ENCODE data around the gene ZSWIM3. TPM values are rescaled to one million over a fixed set of nuclear protein-coding genes. Genes with fewer than 3 reads are reported as not detected.
"Not testable (repeated sequence)": the region's sequence is repeated elsewhere in the genome, so short reads cannot be mapped to it uniquely, and the experiment has no call there.

ZSWIM3 gene
- total RNA-seq, 4 donors from 2014 or later = 2.2 to 4.5 (median 3.9) TPM

GRCh38 chr20:45897692-45898091, 40.3 kb downstream of the ZSWIM3 start:
- no peak for DNase-seq
- peaks cover 6 to 9% of the 10 kb centered on the region in 2 donors for H3K36me3 ChIP-seq
- H3K9me3 ChIP-seq = no peaks in the 10 kb centered on the region
- 94 to 100% methylated on average over 5 to 7 of the region's 7 CpGs for WGBS, 2 donors
- H3K27me3 ChIP-seq = no peaks in the 10 kb centered on the region
- no peak overlapping the region for H3K4me3 ChIP-seq (replicated peaks in 1 of 3)
- TF ChIP-seq CTCF (IDR thresholded peaks at IDR 0.05) (no peak), POLR2A (IDR thresholded peaks at IDR 0.05) (no peak)
- intact Hi-C loops (cut with DNase I) = no loop called here
- H3K27ac ChIP-seq = no peak overlapping the region
- no peaks in the 10 kb centered on the region for H3K4me1 ChIP-seq

- DNase-seq = no peak
- Histone ChIP-seq H3K9me3 (no peaks in the 10 kb centered on the region), H3K27me3 (no peaks in the 10 kb centered on the region), H3K4me1 (no peaks in the 10 kb centered on the region), H3K27ac (no peak overlapping the region), H3K36me3 (peaks cover 6 to 9% of the 10 kb centered on the region in 2 donors), H3K4me3 (replicated peaks in 1 of 3) (no peak overlapping the region)
- WGBS, 2 donors = 85% methylated on average over 9 to 12 of the region's 12 CpGs
- intact Hi-C loops (cut with DNase I) = no loop called here
- TF ChIP-seq CTCF (IDR thresholded peaks at IDR 0.05) = no peak
- no peak for TF ChIP-seq POLR2A (IDR thresholded peaks at IDR 0.05)
Measured at GRCh38 chr20:45898285-45898684, 40.9 kb downstream of the ZSWIM3 start.

GRCh38 chr20:45899046-45899835, 41.8 kb downstream of the ZSWIM3 start:
- H3K4me1 ChIP-seq = no peaks in the 10 kb centered on the region
- no peak for TF ChIP-seq POLR2A (IDR thresholded peaks at IDR 0.05)
- no peak for TF ChIP-seq CTCF (IDR thresholded peaks at IDR 0.05)
- no peaks in the 10 kb centered on the region for H3K27me3 ChIP-seq
- no peak for DNase-seq
- H3K27ac ChIP-seq = no peak overlapping the region
- no peaks in the 10 kb centered on the region for H3K9me3 ChIP-seq
- no peak overlapping the region for H3K4me3 ChIP-seq (replicated peaks in 1 of 3)
- intact Hi-C loops (cut with DNase I) = no loop called here
- WGBS, 2 donors = 88 to 90% methylated on average over 13 of the region's 13 CpGs
- H3K36me3 ChIP-seq = peaks cover 6 to 8% of the 10 kb centered on the region in 2 donors

- H3K27me3 ChIP-seq; H3K4me1 ChIP-seq; intact Hi-C loops (cut with DNase I); H3K36me3 ChIP-seq; H3K4me3 ChIP-seq (replicated peaks in 1 of 3); DNase-seq; H3K9me3 ChIP-seq; H3K27ac ChIP-seq: not testable (repeated sequence)
- 92 to 97% methylated on average over 6 of the region's 6 CpGs for WGBS, 2 donors
Measured at GRCh38 chr20:45901332-45901731, 43.9 kb downstream of the ZSWIM3 start.

- intact Hi-C loops (cut with DNase I) = no loop called here
- Histone ChIP-seq H3K36me3 (peaks cover 0 to 6% of the 10 kb centered on the region in 2 donors), H3K27me3 (no peaks in the 10 kb centered on the region), H3K27ac (no peak overlapping the region), H3K9me3 (no peaks in the 10 kb centered on the region), H3K4me1 (no peaks in the 10 kb centered on the region), H3K4me3 (replicated peaks in 1 of 3) (no peak overlapping the region)
- TF ChIP-seq POLR2A (IDR thresholded peaks at IDR 0.05) (no peak), CTCF (IDR thresholded peaks at IDR 0.05) (no peak)
- WGBS, 2 donors = 89 to 94% methylated on average over 12 to 14 of the region's 14 CpGs
- no peak for DNase-seq
Measured at GRCh38 chr20:45902199-45902701, 44.8 kb downstream of the ZSWIM3 start.

Measured in thyroid gland (tissue), 4 donors.